ENCODE results near the gene ATP1B1. TPM values are rescaled to one million over a fixed set of nuclear protein-coding genes. Genes with fewer than 3 reads are reported as not detected.

The ATP1B1 gene
- total and polyA plus RNA-seq, 7 experiments from 2014 or later = 0.54 to 10.6 (median 1.9) TPM

GRCh38 chr1:169117599-169117998, 11.1 kb downstream of the ATP1B1 start:
- no peaks in the 10 kb centered on the region for H3K9me3 ChIP-seq (ENCODE audit: control insufficient read depth in 2 of 3, low read length in 3 of 3)
- POLR2A ChIA-PET = no interaction called here

GRCh38 chr1:169118227-169118626, 11.7 kb downstream of the ATP1B1 start:
- Histone ChIP-seq H3K9me3 (ENCODE audit: control insufficient read depth in 2 of 3, low read length in 3 of 3) (no peaks in the 10 kb centered on the region), H3K36me3 (ENCODE audit: control insufficient read depth in 2 of 3, insufficient read depth in 3 of 3, low read length in 3 of 3) (no peaks in the 10 kb centered on the region), H3K4me3 (ENCODE audit: low read length) (no peak overlapping the region), H3K4me1 (ENCODE audit: control insufficient read depth in 2 of 2, insufficient read depth in 2 of 2, low read length in 2 of 2) (no peaks in the 10 kb centered on the region), H3K27me3 (ENCODE audit: control insufficient read depth in 2 of 2, insufficient read depth in 2 of 2, low read length in 2 of 2) (no peaks in the 10 kb centered on the region), H3K27ac (ENCODE audit: low read depth, low read length) (no peak overlapping the region)
- POLR2A ChIA-PET = no interaction called here
- H3K4me1 Mint-ChIP-seq = peaks cover 0 to 9% (median 0%) of the 10 kb centered on the region in 7 donors
- H3K9me3 Mint-ChIP-seq = no peaks in the 10 kb centered on the region
- intact Hi-C loops (cut with micrococcal nuclease) = no loop called here
- H3K36me3 Mint-ChIP-seq = peaks cover 0 to 24% (median 5%) of the 10 kb centered on the region in 5 donors
- ATAC-seq (no peak), DNase-seq (no peak)
- H3K27ac Mint-ChIP-seq = no peak overlapping the region
- CTCF ChIA-PET = no interaction called here
- H3K4me3 Mint-ChIP-seq = no peak overlapping the region
- no peaks in the 10 kb centered on the region for H3K27me3 Mint-ChIP-seq

More at GRCh38 chr1:169117599-169117998, 11.1 kb downstream of the ATP1B1 start:
- CTCF ChIA-PET = no interaction called here
- Mint-ChIP-seq H3K4me1 (peaks cover 0 to 9% (median 0%) of the 10 kb centered on the region in 7 donors), H3K9me3 (no peaks in the 10 kb centered on the region), H3K27ac (no peak overlapping the region), H3K27me3 (no peaks in the 10 kb centered on the region), H3K36me3 (peaks cover 0 to 24% (median 5%) of the 10 kb centered on the region in 5 donors), H3K4me3 (no peak overlapping the region)
- H3K27ac ChIP-seq (ENCODE audit: low read depth, low read length) = no peak overlapping the region
- H3K4me3 ChIP-seq (ENCODE audit: low read length) = no peak overlapping the region
- ATAC-seq = no peak
- DNase-seq = no peak
- H3K27me3 ChIP-seq (ENCODE audit: control insufficient read depth in 2 of 2, insufficient read depth in 2 of 2, low read length in 2 of 2) = no peaks in the 10 kb centered on the region
- no peaks in the 10 kb centered on the region for H3K36me3 ChIP-seq (ENCODE audit: control insufficient read depth in 2 of 3, insufficient read depth in 3 of 3, low read length in 3 of 3)
- intact Hi-C loops (cut with micrococcal nuclease) = no loop called here
- no peaks in the 10 kb centered on the region for H3K4me1 ChIP-seq (ENCODE audit: control insufficient read depth in 2 of 2, insufficient read depth in 2 of 2, low read length in 2 of 2)

GRCh38 chr1:169119405-169119804, 12.9 kb downstream of the ATP1B1 start:
- Histone ChIP-seq H3K4me1 (ENCODE audit: control insufficient read depth in 2 of 2, insufficient read depth in 2 of 2, low read length in 2 of 2) (no peaks in the 10 kb centered on the region), H3K4me3 (ENCODE audit: low read length) (no peak overlapping the region), H3K9me3 (ENCODE audit: control insufficient read depth in 2 of 3, low read length in 3 of 3) (no peaks in the 10 kb centered on the region), H3K27me3 (ENCODE audit: control insufficient read depth in 2 of 2, insufficient read depth in 2 of 2, low read length in 2 of 2) (no peaks in the 10 kb centered on the region), H3K36me3 (ENCODE audit: control insufficient read depth in 2 of 3, insufficient read depth in 3 of 3, low read length in 3 of 3) (no peaks in the 10 kb centered on the region), H3K27ac (ENCODE audit: low read depth, low read length) (no peak overlapping the region)
- ATAC-seq (no peak), DNase-seq (no peak)
- ChIA-PET POLR2A (no interaction called here), CTCF (no interaction called here)
- no peaks in the 10 kb centered on the region for H3K9me3 Mint-ChIP-seq
- no peak overlapping the region for H3K4me3 Mint-ChIP-seq
- H3K4me1 Mint-ChIP-seq = peaks cover 0 to 9% (median 0%) of the 10 kb centered on the region in 7 donors
- H3K27ac Mint-ChIP-seq = no peak overlapping the region
- peaks cover 0 to 17% (median 0%) of the 10 kb centered on the region in 5 donors for H3K36me3 Mint-ChIP-seq
- intact Hi-C loops (cut with micrococcal nuclease) = no loop called here
- no peaks in the 10 kb centered on the region for H3K27me3 Mint-ChIP-seq

DNA sequence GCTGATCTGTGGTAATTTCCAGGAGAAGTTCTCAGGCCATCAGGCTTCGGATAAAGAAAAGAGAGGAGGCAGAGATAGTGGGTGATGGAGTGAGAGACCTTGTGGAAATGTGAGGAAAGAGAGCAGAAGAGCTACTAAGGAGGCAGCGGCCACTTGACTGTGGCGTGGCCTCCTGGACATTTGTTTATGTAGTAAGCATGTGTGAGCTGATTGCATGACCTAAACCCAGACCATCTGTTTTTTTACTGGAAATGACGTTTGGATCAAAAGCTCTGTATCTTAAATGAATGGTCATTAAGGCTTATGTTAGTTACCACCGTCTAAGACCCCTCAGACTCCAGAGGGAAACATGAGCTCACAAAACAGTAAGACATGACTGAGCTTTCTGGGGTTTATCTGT, 13.6 kb downstream of the ATP1B1 start:
- DNase-seq = no peak
- no peak overlapping the region for H3K4me3 ChIP-seq (ENCODE audit: low read length)
- no peaks in the 10 kb centered on the region for H3K4me1 ChIP-seq (ENCODE audit: control insufficient read depth in 2 of 2, insufficient read depth in 2 of 2, low read length in 2 of 2)
- ChIA-PET CTCF (no interaction called here), POLR2A (interaction anchor here (0.6 kb wide), 1 partner anchor 30 kb away, joined by 3 read pairs; no protein-coding TSS in a partner anchor)
- no peaks in the 10 kb centered on the region for H3K36me3 ChIP-seq (ENCODE audit: control insufficient read depth in 2 of 3, insufficient read depth in 3 of 3, low read length in 3 of 3)
- H3K27me3 ChIP-seq (ENCODE audit: control insufficient read depth in 2 of 2, insufficient read depth in 2 of 2, low read length in 2 of 2) = no peaks in the 10 kb centered on the region
- no peak overlapping the region for H3K27ac Mint-ChIP-seq
- H3K9me3 Mint-ChIP-seq = no peaks in the 10 kb centered on the region
- H3K9me3 ChIP-seq (ENCODE audit: control insufficient read depth in 2 of 3, low read length in 3 of 3) = no peaks in the 10 kb centered on the region
- peaks cover 0 to 9% (median 0%) of the 10 kb centered on the region in 7 donors for H3K4me1 Mint-ChIP-seq
- peaks cover 0 to 19% (median 0%) of the 10 kb centered on the region in 5 donors for H3K36me3 Mint-ChIP-seq
- no peak for ATAC-seq
- intact Hi-C loops (cut with micrococcal nuclease) = no loop called here
- H3K4me3 Mint-ChIP-seq = no peak overlapping the region
- H3K27ac ChIP-seq (ENCODE audit: low read depth, low read length) = no peak overlapping the region
- H3K27me3 Mint-ChIP-seq = no peaks in the 10 kb centered on the region

DNA sequence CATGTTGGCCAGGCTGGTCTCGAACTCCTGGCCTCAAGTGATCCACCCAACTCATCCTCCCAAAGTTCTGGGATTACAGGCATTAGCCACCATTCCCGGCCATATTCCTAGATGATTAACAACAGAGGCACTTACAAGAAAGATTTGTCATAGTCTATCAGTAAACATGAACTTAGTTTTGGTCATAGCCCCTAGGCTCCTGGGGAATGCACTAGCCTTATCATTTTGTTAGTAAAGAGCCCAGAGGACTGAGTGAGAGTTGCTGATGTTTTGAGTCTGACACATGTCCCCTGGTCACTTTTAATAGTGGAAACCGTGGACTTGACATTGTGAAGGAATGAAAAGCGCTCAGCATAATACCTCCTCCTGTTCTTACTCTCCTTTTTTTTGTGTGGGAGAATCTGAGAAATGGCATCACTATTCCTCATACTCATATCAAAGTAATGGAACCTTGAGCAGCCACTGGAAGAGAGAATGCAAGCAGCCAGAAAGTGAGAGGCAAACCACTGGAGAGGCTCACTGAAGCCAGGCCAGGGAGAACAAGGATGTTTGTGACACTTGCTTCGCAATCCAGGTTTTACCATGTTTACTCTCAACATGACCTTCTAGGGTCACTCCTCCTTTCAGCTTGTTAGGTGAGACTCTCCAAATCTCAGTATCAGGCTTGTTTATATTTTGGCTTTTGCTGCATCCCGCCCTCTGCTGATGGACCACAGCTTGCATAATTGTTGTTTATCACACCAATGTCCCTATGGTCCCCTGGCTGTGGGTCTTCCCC, 14.8 kb downstream of the ATP1B1 start:
- H3K4me3 ChIP-seq (ENCODE audit: low read length) = no peak overlapping the region
- no peaks in the 10 kb centered on the region for H3K9me3 Mint-ChIP-seq
- H3K4me1 Mint-ChIP-seq = peaks cover 0 to 6% (median 0%) of the 10 kb centered on the region in 7 donors
- no peaks in the 10 kb centered on the region for H3K36me3 ChIP-seq (ENCODE audit: control insufficient read depth in 2 of 3, insufficient read depth in 3 of 3, low read length in 3 of 3)
- no peak overlapping the region for H3K27ac Mint-ChIP-seq
- intact Hi-C loops (cut with micrococcal nuclease) = no loop called here
- H3K27me3 ChIP-seq (ENCODE audit: control insufficient read depth in 2 of 2, insufficient read depth in 2 of 2, low read length in 2 of 2) = no peaks in the 10 kb centered on the region
- ChIA-PET POLR2A (no interaction called here), CTCF (no interaction called here)
- H3K36me3 Mint-ChIP-seq = peaks cover 0 to 20% (median 0%) of the 10 kb centered on the region in 5 donors
- no peak overlapping the region for H3K27ac ChIP-seq (ENCODE audit: low read depth, low read length)
- H3K4me3 Mint-ChIP-seq = no peak overlapping the region
- DNase-seq (no peak), ATAC-seq (no peak)
- H3K9me3 ChIP-seq (ENCODE audit: control insufficient read depth in 2 of 3, low read length in 3 of 3) = no peaks in the 10 kb centered on the region
- H3K4me1 ChIP-seq (ENCODE audit: control insufficient read depth in 2 of 2, insufficient read depth in 2 of 2, low read length in 2 of 2) = no peaks in the 10 kb centered on the region
- no peaks in the 10 kb centered on the region for H3K27me3 Mint-ChIP-seq

- Mint-ChIP-seq H3K9me3 (no peaks in the 10 kb centered on the region), H3K27ac (no peak overlapping the region), H3K4me3 (no peak overlapping the region), H3K4me1 (peaks cover 0 to 2% (median 0%) of the 10 kb centered on the region in 7 donors), H3K27me3 (no peaks in the 10 kb centered on the region), H3K36me3 (peaks cover 0 to 18% (median 0%) of the 10 kb centered on the region in 5 donors)
- Histone ChIP-seq H3K27ac (ENCODE audit: low read depth, low read length) (no peak overlapping the region), H3K4me1 (ENCODE audit: control insufficient read depth in 2 of 2, insufficient read depth in 2 of 2, low read length in 2 of 2) (no peaks in the 10 kb centered on the region), H3K36me3 (ENCODE audit: control insufficient read depth in 2 of 3, insufficient read depth in 3 of 3, low read length in 3 of 3) (no peaks in the 10 kb centered on the region), H3K4me3 (ENCODE audit: low read length) (no peak overlapping the region), H3K27me3 (ENCODE audit: control insufficient read depth in 2 of 2, insufficient read depth in 2 of 2, low read length in 2 of 2) (peaks cover 0 to 2% of the 10 kb centered on the region in 2 donors), H3K9me3 (ENCODE audit: control insufficient read depth in 2 of 3, low read length in 3 of 3) (no peaks in the 10 kb centered on the region)
- DNase-seq = no peak
- POLR2A ChIA-PET = no interaction called here
- ATAC-seq = no peak
- CTCF ChIA-PET = no interaction called here
- intact Hi-C loops (cut with micrococcal nuclease) = no loop called here
Observed at GRCh38 chr1:169122976-169123375, 16.5 kb downstream of the ATP1B1 start.

DNA sequence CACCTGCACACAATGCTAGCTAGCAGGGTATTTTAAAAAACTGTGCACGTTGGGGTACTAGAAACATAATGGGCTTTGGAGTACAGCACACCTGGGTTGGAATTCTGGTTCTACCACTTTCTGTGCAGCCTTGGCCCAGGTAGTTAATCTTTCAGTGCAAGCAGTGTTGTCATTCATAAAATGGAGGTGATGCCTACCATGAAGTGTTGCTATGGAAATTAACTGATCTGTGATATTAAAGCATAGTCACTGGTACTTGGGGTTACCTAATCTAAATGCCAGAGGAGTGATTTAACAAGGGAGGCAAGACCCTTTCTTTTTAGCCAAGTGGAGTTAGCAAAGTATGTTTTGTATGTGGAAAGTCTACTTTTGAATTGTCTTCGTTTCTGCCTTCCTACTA, 18.0 kb downstream of the ATP1B1 start:
- ChIA-PET CTCF (no interaction called here), POLR2A (no interaction called here)
- H3K27ac ChIP-seq (ENCODE audit: low read depth, low read length) = no peak overlapping the region
- no peaks in the 10 kb centered on the region for H3K36me3 ChIP-seq (ENCODE audit: control insufficient read depth in 2 of 3, insufficient read depth in 3 of 3, low read length in 3 of 3)
- H3K9me3 Mint-ChIP-seq = no peaks in the 10 kb centered on the region
- no peaks in the 10 kb centered on the region for H3K4me1 ChIP-seq (ENCODE audit: control insufficient read depth in 2 of 2, insufficient read depth in 2 of 2, low read length in 2 of 2)
- intact Hi-C loops (cut with micrococcal nuclease) = no loop called here
- H3K4me3 Mint-ChIP-seq = no peak overlapping the region
- H3K27me3 ChIP-seq (ENCODE audit: control insufficient read depth in 2 of 2, insufficient read depth in 2 of 2, low read length in 2 of 2) = peaks cover 0 to 2% of the 10 kb centered on the region in 2 donors
- peaks cover 0 to 2% (median 0%) of the 10 kb centered on the region in 7 donors for H3K4me1 Mint-ChIP-seq
- no peaks in the 10 kb centered on the region for H3K9me3 ChIP-seq (ENCODE audit: control insufficient read depth in 2 of 3, low read length in 3 of 3)
- no peak overlapping the region for H3K27ac Mint-ChIP-seq
- DNase-seq = no peak
- ATAC-seq = no peak
- no peak overlapping the region for H3K4me3 ChIP-seq (ENCODE audit: low read length)
- H3K36me3 Mint-ChIP-seq = peaks cover 0 to 26% (median 0%) of the 10 kb centered on the region in 5 donors
- no peaks in the 10 kb centered on the region for H3K27me3 Mint-ChIP-seq
